CD1c-positive myeloid dendritic cell (primary cell): ENCODE measurements around the gene CCDC88C.

ENCODE experiments used
- DNase-seq: peaks from one replicate; pipeline ENCODE4 v3.0.0-alpha.2; 2016; ENCODE audit errors: extremely low spot score

CCDC88C gene

DNA sequence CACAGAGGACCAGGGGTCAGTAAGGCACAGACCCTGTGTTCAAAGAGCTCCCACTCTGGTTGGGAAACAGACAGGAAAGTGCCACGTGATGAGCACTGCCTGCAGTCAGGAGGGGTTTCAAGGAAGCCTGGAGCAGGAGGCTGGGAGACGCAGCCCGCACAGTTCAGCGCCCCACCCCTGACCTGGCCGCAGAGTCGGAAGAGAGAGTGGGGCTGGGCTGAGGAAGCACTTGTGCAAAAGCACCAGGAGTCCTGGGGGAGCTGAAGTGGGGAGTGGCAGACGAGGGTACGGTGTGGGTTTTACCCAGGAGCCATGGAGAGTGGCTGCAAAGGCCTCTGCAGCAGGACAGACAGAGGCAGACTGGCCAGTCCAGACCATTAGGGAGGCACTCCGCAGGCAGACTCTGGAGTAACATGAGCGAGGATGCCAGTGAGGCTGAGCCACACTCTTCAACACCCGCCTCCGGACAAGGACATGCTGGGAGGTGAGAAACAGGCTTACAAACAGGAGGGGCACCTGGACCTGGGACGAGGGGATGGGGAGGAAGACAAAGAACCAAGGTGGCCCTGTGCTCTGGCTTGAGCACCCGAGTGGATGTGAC is 87.4 kb downstream of the CCDC88C start:
- peak; percentile 17 for DNase-seq

DNA sequence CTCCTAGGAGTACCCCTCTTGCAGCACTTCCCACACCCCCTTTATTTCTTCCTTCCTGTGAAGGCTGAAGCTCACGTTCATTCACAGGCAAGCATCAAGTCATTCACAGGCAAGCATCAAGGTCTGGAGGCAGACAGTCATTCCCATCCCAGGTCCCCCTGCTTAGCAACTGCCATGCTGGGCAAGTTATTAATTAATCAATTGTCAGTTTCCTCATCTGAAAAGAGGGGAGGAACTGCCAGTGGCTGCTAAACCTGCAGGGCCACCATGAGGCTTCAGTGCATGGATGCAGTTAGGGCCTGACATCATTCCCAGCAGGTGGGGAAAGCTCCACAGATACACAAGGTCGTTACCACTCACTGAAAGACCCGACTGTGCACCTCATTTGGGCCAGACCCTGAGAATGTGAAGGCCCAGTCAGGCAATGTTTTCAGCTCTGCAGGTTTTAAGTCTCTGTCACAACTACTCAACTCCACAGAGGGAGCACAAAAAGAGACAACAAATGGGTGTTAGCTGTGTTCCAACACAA is 88.1 kb downstream of the CCDC88C start:
- no peak for DNase-seq

DNA sequence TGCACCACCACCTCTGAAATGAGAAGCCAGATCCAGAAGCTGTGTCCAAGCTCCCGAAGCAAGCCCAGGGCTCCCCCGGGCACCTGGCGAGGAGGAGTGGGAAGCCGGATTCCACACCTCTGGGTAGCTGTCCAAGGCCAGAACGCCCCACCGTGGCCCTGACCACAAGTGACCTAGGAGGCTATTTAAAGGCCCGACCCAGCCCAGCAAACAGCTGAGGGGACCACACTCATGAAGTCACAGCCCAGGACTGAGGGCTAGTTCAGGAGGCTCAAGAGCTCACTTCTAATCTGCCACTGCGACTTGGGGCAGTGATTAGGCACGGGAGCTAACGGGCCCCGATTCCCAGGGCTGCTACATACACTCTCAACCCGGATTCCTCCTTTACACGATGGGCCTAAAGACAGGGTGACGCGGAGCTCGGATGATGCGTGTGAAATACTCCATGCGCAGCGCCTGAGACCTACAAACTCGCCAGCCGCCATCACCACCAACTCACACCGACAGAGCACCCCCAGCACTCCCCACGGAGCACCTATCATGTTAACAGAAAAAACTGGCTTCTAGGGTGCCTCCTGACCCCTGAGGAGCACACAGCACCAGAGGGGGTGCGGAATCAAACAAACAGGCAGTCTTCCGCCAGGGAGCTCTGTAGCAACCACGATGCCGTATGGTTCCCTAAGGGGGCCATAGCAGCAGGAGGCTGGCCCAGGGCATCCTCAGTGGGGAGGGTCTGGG is 89.1 kb downstream of the CCDC88C start:
- DNase-seq: no peak

DNA sequence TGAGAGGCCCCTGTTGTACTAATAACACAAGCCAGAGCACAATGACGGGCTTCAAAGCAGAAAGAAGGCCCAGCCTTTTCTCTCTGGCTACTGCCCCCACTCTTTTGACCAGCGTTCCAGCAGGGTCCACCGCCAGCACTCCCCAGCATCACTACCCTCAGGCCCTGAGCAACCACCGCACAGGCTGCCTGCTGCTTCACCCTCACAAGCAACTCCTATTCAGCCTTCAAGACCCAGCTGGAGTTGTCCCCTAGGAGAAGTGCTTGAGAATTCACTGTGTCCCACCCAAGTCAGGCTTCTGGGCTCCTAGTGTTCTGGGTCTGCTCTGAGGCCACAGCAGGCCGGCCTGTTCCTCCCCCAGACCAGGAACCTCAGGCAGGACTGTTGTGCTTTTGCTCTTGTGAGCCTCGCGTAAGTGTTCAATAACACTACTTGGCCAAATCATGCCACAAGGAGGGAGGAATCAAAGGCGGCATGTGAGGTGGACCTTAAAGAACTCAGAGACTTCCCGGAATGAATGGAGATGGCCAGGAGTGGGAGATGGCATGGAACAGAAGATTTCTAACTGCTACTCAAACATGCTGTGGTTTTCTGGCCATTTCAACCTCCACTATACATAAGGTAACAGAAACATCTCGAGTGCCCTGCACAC is 89.8 kb downstream of the CCDC88C start:
- DNase-seq: no peak

DNA sequence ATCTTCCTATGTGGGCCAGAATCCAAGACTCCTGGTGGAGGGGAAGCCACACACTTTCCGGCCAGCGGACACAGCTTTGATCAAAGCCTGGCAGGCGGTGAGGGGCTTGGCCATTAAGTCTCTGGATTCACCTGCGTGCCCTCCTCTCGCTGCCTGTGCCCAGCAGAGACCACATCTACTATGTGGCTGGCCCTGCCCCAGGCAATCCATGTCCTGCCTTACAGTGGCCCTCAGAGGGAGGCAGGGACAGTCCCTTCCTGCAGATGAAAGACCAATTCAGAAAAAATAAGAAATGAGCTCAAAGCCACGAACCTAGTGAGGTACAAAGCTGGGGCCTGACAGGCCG is 90.4 kb downstream of the CCDC88C start:
- DNase-seq: no peak

DNA sequence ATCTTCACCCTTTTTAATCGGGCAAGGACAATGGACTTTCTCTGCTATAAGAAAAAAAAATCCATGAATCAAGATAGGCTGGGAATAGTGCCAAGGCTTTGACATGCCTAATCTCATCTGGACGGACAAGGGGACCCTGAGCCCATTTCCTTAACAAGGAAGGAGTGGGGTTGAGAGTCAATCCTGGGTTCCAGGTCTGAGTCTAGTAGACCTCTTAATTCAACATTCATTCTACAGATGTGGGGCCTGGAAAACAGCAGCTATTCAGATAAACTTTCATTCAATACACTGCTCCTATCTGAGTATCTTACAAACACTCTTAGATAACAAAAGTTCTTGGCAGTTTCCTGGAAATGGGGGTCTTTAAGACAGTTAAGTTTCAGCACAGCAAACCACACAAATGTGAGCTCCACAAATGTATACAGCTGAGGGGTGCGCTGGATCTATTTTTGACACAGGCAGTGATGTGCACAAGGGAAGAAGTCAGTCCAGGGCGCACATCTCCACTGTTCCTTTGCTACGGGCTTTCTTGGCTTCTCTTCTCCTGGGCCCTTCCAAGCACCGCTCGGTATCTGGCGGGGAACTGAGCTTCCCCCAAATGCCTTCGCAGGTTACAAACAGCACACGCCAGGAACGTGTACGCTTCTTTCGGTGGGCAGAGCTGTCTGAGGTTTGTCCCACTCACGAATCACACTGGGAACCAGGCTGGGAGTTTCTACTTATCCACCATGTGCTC is 90.9 kb downstream of the CCDC88C start:
- DNase-seq: no peak

DNA sequence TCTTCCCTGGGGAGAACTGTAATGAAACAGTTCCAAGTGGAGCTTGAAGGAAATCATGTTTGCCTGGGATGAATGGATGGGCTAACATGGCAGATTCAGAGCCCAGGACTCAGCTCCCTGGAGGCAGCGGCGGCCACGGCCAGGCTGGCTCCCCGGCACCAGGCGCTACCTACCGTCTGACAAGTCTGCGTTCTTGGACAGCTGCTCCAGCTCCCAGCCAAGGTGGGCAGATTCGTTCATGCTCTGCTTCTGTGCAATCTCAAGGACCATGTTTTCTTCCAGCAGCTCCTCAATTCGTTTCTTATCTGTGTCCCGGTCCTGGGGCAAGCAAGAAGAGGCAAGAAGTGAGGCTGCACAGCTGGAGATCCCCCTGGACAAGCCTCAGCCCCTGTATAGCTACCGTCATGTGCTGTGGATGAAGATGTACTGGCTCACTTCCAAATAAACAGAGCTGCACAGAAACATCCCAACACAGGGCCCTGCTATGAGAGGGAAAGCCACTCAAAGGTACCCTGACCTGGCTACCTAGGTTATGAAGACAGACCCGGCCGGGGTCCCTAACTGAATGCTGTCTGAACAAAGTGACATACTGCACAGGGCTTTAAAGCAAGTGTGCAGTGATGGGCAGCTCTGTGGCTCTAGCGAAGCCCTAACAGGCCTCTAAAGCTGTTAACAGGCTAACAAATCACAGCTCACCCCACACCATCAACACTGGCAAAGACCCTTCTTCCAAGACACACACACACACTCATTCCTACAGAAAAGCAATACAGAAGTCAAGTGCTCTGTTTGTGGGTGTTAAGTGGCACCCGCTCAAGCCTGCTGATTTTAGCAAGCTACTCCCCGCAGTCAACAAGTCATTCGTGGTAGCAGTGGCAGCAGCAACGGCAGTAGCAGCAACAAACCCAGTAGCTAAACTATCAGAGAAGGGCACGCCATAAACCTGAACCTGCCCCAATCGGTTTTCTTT is 92.7 kb downstream of the CCDC88C start:
- peak; percentile 19 for DNase-seq

DNA sequence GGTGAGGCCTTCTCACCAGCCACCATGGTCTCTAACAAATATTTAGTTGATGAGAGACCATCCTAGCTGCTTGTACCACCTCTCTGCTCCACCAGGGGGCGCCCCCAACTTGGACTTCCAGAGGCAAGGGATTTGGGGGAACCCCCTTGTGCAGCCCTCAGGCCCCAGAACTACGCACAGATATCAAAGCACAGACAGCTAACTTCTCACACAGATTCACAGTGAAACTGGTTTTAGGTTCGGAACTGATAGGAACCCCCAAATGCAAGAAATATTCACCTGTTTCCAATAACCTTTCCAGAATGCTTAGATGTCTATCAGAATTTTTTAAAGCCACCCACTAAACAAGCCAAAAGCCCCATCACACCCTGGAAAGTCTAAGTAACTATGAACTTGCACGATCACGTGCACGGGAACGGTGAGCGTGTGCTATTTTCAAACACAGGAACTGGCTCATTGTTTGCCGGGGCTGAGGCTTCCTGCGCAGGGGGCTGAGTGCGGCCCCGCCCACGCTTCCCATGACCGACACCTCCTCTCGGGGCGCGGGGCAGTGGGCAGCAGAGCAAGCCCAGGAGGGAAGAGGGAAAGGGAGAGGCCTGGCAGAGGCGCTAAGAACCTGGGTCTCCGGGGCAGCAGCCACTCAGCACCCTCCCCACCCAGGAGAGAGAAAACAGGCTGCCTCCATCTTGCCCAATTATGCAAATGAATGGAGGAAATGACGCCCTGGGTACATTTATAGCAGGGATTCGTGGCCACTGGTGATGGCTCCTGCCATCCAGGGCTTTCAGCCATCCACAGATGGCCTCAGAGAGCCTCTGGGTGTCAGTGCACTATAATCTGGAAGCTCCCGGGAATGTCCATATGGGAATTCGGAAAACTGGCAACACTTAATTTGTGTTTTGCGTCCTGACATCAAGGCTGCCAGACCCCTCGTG is 93.7 kb downstream of the CCDC88C start:
- DNase-seq: peak; percentile 91

DNA sequence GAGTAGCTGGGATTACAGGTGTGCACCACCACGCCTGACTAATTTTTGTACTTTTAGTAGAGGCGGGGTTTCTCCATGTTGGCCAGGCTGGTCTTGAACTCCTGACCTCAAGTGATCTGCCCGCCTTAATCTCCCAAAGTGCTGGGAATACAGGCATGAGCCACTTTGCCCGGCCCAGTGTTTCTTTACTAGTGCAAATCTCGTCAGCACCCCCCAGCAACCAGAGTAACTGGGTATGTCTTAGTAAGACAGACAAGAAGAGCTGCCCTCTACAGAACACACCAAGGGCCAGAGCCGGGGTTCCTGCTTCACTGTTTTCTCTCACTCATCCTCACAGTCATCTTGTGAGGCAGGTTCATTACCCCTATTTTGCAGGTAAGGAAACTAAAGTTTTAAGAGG is 94.6 kb downstream of the CCDC88C start:
- no peak for DNase-seq

DNA sequence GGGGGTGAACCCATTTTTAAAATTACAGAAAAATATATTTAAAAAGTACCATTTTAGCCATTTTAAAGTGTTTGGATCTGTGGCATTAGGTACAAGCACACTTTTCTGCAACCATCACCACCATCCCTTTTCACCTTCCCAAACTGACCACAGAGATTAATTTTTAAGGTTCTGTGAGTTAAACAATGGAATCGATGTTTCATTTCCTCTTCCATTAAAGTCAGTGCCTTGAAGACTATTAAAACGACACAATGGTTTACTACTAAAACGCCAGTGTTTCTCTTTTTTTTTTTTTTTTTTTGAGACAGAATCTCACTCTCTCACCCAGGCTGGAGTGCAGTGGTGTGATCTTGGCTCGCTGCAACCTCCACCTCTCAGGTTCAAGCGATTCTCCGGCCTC is 95.0 kb downstream of the CCDC88C start:
- DNase-seq: peak; percentile 24

DNA sequence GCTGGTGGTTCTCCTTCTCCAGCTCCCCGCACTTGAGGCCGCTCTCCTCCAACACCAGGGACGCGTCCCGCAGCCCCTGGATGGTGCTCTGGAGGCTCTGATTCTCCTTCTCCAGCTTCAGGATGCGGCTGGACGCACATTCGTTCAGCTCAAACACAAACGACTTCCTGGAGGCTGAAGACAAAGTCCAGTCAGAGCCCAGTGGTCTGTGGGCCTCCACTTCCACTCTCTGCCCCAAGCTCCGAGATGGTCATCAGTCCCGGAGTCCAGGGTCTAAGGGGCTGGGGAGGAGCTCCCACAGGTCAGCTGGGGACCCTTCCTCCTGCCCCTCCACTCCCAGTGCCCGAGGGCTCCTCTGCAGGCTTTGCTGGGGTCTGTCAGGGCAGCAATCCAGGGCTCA is 96.5 kb downstream of the CCDC88C start:
- no peak for DNase-seq

DNA sequence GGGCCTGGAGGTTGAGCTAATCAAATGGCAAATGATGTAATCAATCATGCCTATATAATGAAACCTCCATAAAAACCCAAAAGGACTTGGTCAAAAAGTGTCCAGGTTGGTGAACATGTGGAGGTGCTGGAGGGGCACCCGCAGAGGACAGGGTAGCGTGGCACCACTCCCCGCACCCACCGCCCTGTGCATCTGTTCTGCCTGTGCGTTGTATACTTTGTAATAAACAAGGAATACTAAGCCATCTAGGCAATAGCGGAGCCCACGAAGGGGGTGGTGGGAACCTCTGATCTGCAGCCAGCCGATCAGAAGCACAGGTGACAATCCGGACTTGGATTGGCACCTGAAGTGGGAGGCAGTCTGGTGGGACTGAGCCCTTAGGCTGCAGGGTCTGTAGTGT is 97.4 kb downstream of the CCDC88C start:
- DNase-seq: no peak

DNA sequence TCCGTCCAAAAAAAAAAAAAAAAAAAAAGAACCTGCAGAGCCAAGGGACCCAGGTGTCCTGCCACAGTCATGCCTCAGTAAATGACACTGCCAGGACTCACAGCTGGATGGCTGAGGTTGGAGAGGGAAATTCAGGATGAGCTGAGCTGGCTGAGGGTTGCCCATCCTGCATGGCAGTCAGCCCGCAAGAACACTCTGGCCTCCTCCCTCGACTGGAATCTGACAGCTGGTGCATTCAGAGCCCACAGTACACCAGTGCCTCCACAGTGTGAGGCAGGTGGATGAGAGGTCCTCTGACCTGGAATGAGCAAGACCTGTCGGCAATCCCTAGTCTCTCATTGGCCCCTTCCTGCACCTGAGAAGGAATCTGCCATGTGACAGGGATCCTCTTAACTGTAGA is 98.7 kb downstream of the CCDC88C start:
- no peak for DNase-seq

DNA sequence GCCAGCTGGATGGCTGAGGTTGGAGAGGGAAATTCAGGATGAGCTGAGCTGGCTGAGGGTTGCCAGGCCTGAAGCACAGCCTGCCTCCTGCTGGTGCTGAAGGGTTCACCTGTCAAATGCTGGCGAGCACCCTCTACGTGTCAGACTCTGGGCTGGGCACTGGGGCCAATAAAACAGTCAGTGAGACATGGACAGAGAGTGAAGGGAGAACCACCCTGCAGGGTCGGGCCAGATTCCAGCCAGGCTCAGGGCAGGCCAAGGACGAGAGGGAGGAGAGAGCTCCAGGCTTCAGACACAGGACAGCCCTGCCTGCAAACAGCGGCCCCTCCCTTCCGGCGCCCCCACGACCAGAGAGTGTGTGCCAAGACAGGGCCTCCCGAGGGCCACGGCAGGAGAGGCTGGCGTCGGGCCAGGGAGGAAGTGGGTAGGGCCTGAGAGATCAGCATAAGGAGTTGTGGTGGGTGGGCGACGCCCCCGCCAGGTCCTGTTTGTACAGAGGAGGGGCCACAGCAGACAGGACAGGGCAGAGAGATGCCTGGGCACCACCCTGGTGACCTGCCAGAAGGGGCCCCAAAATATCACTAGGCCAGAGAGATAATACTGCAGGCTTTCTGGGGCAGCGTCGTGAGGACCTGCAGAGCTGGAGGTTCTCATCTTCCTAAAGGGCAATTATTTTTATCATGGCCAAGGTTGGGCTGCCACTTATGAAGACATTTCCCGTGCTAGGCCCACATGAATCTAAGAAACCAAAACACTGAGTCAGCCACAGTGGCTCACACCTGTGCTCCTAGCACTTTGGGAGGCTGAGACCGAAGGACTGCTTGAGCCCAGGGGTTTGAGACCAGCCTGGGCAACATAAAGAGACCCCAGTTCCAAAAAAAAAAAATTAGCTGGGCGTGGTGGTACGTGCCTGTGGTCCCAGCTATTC is 100.0 kb downstream of the CCDC88C start:
- DNase-seq: peak; percentile 80

DNA sequence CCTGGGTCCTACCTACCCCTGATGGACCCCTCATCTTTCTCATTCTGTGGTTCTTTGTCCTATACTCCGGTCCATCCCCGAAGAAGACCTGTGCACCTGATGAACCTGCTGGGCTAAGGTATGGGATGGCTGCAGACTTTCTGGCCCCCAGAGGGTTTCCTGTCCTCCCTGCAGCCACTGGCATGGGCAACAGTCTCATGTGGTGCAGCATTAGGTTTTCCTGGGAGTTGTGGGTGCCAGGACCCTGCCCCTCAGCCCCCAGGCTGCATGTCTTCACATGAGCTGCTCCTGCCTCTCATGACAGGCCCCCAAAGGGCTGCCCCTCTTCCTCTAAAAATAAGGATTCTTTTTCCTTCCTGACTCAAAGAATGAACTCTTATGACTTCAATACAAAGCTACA is 100.9 kb downstream of the CCDC88C start:
- DNase-seq: no peak

DNA sequence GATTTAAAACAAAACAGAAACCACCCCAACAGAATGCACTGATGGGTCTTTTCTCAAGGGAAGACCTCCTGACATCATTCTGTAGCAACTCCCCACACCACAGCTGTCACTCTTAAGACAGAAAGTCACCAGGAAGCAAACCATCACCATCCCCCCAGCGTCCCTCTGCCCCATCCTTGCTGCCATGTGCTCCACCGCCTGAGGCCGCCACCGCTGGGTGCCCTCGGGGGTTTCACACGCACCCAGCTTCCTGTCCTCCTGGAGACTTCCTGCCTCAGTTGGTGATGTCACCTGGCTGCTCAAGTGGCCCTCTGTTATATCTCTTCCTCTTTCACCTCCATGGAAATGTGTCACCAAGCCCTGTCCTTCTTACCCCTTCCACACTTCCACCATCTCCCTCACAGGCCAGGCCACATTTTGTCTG is 101.8 kb downstream of the CCDC88C start:
- peak; percentile 77 for DNase-seq

DNA sequence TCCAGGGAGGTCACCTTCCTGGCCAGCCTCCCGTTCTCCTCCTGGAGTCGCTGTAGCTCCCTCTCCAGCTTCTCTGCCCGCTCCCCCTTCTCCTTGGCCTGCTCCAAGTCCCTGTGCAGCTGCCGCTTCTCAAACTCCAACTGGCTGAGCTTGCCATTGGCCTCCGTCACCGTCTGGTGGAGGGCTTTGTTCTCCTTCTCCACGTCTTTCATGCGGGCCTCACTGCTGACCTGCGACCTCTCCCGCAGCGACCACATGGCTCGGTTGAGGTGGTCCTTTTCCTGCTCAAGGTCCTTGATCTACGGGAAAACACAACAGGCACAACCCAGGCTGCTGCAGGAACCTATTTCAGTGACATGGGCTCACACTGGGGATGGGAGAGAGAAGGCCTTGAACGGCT is 103.8 kb downstream of the CCDC88C start:
- no peak for DNase-seq

DNA sequence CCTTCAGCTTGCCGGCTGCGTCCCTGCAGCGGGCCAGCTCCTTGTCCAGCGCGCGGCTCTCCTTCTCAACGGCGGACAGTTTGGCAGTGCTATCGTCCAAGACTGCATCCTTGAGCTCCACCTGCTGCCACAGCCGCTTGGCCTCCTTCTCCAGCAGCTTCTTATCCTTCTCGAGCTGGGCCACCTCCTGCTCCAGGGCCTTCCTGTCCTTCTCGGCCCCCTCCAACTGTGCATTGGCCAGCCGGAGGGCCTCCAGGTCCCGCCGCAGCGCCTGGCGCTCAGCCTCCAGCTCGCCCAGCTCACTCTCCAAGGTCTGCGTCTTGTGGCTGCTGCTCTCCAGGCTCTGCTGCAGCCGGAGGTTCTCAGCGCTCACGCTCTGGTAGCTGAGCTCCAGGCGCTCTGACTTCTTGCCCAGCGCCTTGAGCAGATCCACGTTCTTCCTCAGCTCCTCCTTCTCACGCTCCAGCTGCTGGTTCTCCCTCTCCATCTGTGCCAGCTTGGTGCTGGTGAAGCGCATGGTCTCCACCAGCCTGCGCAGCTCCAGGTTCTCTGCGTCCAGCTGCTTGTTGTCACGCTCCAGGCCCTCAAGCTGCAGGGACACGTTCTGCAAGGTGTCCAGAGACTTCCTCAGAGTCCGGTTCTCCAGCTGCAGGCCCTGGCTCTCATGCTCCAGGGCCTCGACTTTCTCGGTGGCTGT is 104.3 kb downstream of the CCDC88C start:
- no peak for DNase-seq
